Measurements from ENCODE around the gene FDXR.

The FDXR gene

DNA sequence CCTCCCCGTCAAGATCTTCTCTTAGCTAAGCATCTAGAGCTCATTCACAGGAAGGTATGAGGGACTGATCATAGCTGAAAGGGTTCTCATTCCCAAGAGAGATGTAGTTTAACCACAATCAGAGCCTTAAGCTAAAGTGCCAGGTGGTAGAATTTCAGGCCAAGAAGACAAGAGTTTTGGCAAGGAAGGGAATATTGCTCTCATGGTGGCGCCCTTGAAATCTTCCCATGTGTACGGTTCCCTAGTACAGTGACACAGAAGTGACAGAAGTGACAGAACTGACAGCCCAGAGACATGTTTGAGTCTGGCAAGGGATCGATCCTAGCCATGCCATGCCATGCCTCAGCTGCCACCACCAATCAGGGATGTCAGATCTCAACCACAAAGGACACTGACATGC, 15.6 kb downstream of the FDXR start:
- DNase-seq (ENCODE audit: low spot score), result no peak

DNA sequence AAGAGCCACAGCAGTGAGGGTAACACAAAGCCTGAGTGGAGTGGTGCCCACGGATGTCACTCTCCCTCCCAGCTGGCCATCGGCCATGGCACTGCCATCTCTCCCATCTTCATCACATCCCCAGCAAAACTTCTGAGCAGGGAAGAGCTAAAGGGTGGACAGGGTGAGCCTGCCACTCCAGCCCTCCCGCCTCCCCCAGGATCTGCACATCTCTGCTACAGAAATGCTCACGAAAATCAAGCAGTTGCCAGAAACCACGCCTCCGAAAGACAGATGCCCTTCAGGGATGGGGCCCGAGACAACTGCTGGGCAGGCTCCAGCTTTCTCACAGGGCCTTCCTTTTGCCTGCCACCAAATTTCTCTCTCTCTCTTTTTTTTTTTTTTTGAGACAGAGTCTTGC, 16.7 kb downstream of the FDXR start:
- DNase-seq (ENCODE audit: low spot score), result no peak

DNA sequence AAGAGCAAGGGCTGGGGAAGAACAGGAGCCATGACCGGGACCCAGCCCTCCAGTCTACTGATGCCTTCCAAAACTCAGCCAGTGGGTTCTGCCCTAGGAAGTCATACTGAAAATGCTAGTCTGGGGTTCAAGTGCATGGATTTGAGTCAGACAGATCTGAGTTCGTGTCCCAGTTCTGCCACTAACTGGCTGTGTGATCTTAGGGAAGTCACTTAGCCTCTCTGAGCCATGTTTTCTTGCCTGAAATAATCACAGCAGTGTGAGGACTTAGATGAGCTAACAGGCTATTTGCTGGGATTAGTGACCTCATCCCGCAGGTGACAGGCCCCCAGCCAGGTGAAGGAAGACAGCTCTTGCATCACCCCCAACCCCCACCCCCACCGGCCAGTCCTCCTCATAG, 17.5 kb downstream of the FDXR start:
- no peak for DNase-seq (ENCODE audit: low spot score)

DNA sequence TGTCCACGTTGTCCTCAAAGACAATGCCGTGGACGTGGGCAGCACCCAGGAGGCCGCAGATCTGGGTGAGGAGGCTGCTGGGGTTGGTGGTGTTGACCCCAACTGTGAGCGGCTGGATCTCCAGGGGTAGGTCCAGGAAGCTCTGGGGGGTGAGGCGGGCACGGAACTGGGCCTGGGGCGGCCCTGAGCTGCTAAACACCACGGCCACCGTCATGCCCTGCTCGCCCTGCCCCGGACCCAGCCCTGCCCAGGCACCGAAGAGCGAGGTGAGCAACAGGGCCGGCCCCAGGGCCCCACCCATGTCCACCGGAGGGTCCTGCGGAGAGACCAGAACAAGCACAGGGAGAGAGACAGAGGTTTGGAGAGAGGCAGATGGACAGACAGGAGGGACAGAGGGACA, 18.0 kb downstream of the FDXR start:
- no peak for DNase-seq (ENCODE audit: low spot score)

DNA sequence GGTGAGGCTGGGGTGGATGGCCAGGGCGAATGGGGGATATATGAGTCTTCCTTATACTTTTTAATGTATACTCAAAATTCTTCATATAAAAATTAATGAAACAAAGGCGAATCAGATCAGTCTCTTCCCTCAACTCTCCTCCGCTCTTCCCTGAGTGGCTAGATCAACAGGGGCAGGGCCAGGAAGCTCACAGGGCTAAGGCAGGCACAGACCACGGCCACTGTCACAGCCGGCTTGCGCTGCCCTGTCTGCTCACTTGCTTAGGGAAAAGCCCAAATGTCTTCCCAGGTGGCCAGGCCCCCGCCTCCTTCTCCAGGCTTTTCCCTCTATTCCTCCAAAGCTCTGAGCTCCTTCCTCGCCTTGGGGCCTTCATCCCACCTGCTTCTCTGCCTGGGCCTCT, 19.1 kb downstream of the FDXR start:
- DNase-seq (ENCODE audit: low spot score), result no peak

DNA sequence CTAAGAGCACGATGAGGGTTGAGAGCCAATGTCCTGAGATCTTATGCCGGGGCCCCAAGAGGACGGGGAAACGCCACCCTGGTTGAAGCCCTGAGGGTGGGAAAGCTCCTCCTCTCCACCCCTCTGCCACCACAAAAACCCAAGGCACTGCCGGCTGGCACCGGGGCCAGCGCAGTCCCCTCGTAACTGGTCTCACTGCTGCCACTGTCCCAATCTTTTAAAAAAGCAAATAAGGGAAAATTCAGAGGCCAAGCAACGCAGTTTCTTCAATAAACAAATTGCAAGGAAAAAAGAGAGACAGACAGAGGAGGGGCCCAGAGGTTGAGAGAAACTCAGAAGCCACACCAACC, 19.8 kb downstream of the FDXR start:
- DNase-seq (ENCODE audit: low spot score), result no peak

DNA sequence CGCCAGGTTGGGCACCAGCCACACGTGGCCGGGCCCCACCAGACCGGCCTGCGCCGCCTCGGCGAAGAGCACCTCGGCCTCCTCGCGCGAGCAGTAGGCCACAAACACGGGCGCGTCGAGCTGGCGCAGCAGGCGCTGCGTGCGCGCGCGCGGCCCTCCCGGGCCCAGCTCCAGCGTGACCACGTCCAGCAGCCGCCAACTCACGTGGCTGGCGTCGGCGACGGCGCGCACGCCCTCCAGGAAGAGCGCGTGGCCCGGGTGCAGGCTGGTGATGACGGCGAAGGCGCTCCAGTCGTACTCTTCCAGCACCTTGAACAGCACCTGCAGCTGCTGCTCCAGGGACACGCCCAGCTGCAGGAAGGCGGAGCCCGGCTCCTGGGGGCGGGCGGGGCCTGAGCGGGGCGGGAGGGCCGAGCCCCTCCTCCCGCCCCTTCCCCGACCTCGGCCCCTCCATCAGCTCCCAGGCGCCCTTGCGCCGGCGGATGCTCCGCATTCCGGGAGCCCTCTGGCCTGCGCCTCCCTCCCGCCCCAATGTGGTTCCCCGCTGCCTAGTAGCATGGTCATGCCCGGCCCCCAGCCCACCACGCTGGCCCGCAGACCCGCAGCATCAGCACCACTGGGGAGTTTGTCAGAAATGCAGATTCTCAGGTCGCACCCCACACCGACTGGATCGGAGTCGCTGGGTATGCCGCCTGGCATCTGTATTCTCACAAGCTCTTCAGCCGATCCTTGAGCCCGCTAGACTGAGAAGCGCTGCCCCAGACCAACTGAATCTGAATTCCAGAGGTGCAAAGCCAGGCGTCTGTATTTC, 20.4 kb downstream of the FDXR start:
- DNase-seq (ENCODE audit: low spot score), result no peak

DNA sequence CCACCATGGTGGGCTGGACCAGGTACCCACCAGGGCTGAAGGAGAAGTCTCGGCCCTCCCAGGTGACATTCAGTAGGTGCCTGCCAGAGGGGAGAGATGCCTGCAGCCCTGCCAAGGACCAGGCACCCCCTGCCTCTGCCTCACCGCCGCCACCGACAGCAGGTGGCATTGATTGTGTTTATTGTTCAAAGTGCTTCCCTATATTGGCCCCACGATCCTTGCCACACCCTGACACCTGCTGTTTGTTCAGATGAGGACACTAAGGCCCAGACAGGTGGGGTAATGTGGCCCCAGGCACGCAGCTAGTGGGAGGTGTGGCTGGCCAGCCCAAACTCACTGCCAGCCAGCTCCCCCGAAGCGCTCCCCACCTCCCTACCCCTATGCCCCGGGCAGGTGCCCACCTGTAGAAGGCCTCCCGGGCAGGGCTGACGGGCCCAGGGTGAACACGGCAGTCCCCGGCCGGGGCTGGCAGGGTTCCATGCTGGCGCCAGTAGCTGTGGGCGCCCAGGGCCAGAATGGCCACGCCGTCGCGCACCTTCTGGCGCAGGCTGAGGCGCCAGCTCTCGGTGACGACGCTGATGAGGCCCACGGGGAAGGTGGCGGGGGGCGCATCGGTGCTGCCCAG, 21.1 kb downstream of the FDXR start:
- no peak for DNase-seq (ENCODE audit: low spot score)

DNA sequence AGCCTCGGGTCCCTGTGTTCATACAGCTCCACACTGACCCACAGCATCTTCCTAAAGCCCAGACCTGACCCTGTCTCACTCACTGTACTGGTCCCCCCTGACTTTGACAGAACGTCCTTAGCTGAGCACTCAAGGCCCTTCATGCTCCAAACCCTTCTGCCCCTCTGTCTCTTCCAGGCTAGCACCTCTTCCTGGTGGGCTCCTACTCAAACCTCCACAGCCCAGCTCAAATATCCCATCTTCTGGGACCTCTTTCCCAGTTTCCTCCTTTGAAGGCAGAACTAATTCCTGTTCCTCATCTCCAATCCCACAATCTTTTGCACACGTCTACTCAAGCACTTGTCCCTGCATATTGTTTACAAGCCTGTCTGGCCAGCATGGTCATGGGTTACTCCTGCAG, 21.9 kb downstream of the FDXR start:
- no peak for DNase-seq (ENCODE audit: low spot score)

DNA sequence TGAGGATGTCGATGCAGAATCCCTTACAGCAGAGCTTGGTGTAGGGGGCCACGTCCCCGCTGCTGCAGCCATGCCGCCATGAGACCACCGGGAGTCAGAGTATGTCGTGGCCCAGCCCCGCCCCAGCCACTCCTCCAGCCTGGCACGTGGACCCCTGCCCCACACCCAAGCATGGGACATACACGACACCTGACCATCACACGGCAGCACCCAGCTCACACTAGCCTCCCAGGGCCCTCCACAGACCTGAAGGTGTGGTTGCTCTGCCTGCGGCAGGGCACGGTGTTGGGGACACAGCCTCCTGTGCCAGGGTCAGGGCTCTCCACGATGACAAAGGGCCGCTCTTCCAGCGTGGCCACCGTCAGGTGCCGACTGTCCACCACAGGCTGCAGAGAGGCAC, 22.5 kb downstream of the FDXR start:
- DNase-seq (ENCODE audit: low spot score), result no peak

DNA sequence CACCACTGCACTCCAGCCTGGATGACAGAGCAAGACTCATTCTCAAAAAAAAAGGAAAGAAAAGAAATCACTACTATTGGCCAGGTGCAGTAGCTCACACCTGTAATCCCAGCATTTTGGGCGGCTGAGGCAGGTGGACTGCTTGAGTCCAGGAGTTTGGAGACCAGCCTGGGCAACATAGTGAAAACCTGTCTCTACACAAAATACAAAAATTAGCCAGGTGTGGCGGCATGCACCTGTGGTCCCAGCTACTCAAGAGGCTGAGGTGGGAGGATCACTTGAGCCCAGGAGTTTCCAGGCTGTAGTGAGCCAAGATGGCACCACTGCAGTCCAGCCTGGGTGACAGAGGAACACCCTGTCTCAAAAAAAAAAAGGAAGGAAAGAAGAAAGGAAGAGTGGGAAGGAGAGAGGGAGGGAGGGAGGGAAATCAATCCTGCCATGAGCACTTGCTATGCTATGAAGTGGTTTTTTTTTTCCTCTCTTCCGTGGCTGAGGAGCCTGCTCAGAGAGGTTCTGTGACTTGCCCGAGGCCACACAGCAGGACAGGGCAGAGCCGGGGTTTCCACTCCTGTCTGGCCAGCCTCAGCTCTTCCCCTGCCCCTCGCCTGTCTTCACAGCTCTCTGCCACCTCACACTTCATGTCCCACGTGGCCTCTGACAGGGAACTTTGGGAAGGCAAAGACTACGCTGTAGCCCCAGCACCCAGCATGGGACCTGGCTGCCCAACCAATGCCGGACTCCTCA, 24.0 kb downstream of the FDXR start:
- no peak for DNase-seq (ENCODE audit: low spot score)

DNA sequence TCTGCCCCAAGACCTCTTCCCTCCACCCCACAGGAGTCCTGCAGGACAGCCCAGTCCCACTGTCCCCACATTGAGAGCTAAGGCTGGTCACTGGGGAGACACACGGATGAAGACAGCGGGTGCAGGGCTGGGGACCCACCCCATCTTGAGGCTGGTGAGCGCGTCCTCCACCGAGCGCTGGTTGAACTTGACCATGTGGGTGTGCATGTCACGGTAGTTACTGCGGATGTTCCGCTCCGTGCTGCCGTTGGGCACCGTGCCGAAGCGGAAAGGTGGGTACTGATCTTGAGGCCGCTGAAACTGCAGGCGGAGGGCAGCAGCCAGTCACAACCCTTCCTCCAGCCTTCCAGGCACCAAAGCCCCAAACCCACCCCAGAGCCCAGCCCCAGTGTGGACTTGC, 26.2 kb downstream of the FDXR start:
- DNase-seq (ENCODE audit: low spot score), result no peak

DNA sequence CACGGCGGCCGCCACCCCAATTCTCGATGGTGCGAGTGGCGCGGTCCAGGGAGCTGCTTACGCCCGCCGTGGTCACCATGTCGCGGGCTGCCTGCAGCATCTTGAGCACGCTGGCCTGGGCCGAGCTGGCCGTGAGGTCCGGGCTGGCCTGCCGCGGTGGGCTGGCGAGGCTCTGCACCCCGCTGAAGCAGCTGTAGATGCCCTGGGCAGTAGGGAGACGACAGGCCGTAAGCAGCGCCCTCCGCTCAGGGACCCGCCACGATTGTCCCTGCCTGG, 29.5 kb downstream of the FDXR start:
- no peak for DNase-seq (ENCODE audit: low spot score)

DNA sequence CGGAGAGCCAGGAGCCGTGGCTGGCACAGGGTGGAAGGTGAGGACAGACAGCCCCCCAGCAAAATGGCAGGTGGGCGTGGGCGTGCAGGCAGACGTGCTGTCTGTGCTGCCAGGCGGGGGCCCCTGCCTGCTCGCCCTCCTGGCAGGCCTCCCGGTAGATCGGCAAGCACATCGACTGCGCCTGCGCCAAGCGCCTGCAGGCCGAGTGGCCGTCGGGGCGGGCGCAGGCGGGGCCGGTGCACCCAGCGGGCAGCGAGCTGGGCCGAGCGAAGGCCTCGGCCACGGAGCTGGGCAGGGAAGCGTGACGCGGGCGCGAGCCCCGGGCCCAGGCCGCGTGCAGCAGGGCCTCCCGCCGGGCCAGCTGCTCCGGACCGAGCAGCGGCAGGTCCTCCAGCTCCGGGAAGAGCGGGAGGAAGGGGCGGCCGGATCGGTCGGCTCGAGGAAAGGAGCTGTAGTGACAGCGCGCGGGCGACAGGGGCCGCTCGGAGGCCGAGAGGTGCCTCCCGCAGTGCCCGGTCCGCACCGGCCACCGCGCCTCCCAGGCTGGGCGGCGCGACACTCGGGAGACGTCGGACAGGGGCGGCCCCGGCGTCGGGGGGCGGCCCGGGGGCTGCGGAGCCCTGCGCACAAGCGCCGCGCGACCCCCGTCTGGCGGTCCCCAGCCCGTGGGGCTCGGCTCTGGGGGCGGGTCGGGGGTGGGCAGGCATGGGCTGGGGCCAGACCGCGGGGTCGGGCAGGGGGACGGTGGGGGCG, 30.0 kb downstream of the FDXR start:
- peak; percentile 89 for DNase-seq (ENCODE audit: low spot score)

DNA sequence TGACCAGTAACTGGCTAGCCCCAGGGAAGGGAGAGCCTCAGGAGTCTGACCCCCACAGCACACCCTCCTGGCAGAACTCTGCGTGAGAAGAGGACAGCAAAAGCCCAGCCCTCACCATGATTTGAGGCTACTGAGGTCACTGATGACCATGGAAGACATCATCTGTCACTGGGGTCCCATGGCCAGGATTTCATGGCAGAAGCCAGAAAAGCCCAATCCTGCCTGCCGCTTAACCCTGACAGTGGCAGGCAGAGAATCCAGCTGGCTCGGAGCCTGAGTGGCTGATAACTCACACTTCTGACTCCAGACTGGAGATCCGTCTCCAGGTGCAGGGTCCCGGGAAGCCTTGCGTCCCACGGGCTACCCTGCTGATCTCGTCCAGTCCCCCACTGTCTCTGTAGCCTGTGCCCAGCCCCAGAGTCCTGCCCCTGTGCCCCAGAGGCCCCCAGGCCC, 30.6 kb downstream of the FDXR start:
- no peak for DNase-seq (ENCODE audit: low spot score)

DNA sequence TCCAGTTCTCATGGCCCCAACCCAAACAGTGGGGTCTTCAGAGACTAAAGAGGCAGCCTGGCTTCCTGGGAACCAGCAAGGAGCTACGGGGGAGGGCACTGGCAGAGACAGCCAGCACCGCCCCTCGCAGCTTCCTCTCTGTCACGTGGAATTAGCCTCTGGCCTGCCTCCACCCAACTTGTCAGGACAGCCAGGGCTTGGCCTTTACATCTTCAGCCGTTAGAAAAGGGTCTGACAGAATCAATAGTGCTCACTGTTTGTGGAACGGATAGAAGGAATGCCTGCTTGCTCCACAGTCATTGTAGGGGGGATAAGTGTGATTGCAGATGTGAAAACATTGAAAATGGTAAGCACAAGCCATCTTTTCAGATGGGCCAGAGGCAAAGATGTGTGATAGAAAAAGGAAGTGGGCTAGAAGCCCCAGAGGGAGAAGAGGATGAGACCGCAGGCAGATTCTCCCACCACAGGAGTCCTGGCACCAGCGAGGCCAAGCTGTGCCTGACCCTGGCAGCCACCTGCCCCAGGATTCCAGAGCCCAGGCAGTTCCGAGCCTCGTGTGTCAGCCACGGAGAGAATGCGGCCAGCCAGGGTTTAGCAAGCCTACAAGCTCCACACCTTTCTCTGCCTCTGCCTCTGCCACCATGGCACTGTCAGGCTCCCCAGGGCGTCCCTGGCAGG, 31.7 kb downstream of the FDXR start:
- peak; percentile 74 for DNase-seq (ENCODE audit: low spot score)

DNA sequence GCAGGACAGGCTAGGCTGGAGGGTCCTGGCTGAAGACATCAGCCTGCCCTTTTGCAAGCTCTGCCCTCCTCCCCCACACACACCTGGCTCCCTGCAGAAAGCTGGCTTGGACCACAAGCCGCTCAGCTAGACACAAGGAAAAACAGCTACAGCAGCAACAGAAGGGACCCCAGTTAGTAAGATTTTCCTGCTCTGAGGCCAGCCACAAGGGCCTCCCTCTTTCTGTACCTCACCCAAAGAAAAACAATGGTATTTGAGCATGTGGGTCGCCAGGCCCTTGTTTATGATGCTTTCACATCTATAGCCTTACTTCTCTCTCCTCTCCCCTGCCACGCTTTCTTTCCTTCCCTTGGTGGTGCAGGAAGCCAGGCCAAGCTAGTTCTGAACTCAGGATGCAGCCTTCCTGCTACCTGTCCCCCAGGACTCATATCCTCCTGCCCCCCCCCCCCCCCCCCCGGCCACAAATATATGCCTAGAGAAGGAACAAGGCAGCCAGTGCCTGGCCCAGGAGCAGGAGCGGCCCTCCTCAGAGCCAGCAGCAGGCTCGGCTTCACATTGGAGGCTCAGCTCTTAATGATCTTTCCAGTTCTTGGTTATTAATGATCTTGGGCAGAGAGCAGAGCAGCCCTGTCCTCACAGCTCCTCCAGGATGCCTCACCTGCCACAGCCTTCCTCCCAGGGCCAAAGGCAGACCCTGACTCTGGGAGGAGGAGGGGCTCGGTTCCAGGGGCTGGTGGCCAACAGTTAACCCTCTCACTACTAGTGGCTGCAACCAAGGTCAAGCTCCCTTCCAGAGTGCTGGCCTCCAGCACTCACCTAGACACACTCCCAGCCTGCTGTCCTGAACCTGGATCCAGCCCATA, 32.6 kb downstream of the FDXR start:
- no peak for DNase-seq (ENCODE audit: low spot score)

DNA sequence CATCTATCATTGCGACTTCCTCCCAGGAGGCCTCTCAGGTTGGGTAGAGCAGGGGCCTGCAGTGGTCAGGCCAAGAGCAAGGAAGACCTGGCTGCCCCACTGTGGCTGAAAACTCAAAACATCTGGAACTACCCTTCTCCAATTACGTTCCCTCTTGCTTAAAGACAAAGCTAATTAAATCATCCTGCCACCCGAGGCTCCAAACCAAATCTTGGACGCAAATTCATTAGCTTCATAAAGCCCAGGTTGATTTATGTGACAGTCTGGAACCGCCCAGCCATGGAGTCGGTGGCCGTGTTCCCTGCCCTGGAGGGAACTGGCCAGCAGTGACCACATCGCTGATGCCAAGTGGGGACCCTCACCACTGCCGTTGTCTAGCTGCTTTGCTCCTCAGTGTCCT, 34.5 kb downstream of the FDXR start:
- DNase-seq (ENCODE audit: low spot score), result no peak

DNA sequence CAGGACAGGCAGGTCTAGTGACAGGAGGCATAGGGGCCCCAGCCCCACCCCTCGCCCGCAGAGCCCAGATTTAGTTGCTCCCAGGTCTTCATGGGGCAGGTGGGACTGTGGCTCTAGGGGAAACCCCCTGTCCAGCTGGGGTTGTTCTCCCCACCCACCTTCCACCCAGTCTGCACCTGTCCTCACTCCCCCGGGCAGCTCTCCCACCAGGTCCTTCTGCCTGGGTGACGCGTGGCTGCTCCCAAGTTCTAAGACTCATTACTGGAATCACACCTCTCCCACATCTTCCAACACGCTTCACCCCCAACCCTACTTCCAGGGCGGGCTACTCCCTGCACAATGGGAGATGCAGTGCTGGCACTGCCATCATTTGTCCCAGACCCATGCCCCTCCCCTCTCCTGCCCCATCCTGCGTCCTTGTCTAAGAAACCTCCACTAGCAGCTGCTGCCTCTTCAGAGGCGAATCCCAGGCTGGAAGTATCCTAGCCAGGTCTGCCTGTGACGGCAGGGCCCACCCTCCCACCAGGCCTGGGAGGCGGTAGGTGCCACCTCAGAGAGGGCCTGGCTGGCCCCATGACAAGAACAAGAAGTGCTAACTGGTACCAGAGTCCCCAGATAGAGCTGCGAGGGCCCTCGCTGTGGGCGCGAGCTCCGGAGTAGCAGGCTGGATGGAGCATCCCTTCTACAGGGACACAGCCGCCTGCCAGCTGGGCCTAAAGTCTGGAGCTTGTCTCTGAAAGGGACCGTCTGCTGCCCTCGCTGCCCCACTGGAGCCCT, 35.9 kb downstream of the FDXR start:
- no peak for DNase-seq (ENCODE audit: low spot score)

DNA sequence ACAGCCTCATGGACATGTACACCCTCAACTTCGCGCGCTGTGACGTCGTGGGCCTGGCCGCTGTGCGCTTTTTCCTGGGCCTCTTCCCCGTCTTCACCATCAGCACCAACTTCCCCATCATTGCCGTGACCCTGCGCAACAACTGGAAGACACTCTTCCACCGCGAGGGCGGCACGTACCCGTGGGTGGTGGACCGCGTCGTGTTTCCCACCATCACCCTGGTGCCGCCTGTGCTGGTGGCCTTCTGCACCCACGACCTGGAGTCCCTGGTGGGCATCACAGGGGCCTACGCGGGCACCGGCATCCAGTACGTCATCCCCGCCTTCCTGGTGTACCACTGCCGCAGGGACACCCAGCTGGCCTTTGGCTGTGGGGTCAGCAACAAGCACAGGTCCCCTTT, 36.6 kb downstream of the FDXR start:
- DNase-seq (ENCODE audit: low spot score), result no peak

Measured in AG08395 (cell line).